Stimulated activated CD4-positive, alpha-beta T cell treated with anti-CD3 and anti-CD28 coated beads, TNF-alpha, amount 100 ng/mL, for 24 hours (primary cell): Measurements from ENCODE around the gene MCF2L2.
"Not testable (repeated sequence)": the region's sequence is repeated elsewhere in the genome, so short reads cannot be mapped to it uniquely, and the experiment has no call there.

Experiments used
- DNase-seq, 3 experiments: peaks; one replicate each; pipeline ENCODE4 v3.0.0-alpha.2; 2020; ENCODE audit warnings: low read depth in 3 of 3

The MCF2L2 gene

DNA sequence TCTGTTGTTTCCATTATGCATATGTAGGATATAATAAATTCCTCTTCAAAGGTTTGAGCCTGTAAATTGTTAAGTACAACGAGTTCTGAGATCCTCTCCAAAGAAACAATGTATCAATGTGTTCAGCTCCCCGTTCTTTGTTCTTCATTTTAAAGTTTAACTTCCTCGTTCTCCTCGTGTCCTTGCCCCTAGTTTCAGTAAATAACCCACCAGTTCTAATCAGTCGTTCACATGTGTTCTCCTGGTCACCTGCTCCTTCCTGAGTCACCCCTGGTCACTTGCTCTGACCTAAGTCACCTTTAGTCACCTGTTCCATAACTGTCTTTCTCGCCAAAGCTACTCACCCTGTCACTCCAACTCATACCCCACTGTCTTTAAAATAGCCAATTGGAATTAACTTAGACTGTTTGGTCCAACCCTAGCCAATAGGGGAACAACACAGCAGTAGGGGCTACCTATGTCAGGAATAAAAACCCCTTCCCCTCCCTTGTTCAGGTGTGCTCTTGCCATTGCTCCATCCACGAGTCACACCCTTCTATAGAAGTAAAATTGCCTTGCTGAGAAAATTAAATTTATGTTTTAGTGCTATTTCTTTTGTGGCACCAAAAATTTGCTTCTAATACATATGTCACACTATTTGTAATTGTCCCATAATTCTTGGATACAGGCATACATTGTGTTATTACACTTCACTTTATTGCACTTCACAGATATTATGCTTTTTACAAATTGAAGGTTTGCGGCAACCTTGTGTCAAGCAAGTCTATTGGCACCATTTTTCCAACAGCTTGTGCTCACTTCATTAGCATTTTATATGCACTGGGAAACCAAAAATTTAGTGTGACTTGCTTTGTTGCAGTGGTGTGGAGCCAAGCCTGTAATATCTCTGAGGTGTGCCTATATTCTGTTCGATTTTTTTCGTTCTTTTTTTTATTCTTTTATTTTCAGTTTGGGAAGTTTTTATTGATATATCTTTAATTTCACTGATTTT lies 15.3 kb upstream of the MCF2L2 start:
- no peak for DNase-seq

DNA sequence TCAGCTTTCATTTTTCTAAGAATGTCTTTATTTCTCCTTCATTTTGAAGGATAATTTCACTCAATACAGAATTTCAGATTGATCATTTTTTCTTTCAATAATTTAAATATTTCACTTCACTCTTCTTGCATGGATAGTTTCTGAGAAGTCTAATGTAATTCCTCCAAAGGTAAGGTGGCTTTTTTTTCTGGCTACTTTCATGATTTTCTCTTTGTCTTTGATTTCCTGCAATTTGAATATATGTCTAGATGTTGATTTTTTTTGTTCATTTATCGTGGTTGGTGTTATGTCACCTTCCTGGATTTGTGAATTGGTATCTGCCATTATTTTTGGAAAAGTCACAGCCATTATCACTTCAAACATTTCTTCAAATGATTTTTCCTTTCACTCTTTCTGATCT lies 14.6 kb upstream of the MCF2L2 start:
- no peak for DNase-seq

DNA sequence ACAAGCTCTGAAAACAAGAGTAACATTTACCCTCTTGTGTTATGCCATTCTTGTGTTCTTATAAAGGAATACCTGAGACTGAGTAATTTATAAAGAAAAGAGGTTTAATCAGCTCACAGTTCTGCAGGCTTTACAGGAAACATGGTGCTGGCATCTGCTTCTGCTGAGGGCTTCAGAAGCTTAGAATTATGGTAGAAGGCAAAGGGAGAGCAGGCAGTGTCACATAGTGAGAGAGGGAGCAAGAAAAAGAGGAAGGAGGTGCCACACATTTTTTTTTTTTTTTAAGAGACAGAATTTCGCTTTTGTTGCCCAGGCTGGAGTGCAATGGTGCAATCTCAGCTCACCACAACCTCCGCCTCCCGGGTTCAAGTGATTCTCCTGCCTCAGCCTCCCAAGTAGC lies 12.1 kb upstream of the MCF2L2 start:
- DNase-seq, result not testable (repeated sequence)

DNA sequence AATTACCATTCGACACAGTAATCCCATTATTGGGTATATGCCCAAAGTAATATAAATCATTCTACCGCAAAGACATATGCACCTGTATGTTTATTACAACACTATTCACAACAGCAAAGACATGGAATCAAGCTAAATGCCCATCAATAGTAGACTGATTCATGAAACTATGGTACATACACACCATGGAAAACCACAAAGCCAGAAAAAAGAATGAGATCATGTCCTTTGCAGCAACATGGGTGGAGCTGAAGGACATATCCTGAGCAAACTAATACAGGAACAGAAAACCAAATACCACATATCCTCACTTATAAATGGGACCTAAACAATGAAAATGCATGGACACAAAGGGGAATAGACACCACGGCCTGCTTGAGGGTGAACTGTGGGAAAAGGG lies 11.1 kb upstream of the MCF2L2 start:
- no peak for DNase-seq

DNA sequence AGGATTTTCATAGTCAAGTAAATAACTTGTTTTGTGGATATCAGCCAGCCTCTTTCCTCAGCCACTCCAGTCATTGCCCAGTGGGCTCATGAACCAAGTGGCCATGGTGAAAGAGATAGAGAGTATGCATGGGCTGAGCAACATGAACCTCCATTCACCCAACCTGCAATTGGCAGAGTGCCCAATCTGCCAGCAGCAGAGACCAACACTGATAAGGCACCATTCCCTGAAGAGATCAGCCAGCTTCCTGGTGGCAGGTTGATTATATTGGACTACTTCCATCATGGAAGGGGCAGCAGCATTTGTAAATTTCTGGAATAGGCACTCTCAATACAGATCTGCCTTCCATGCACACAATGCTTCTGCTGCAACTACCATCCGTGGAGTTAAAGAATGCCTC lies 10.3 kb upstream of the MCF2L2 start:
- no peak for DNase-seq

DNA sequence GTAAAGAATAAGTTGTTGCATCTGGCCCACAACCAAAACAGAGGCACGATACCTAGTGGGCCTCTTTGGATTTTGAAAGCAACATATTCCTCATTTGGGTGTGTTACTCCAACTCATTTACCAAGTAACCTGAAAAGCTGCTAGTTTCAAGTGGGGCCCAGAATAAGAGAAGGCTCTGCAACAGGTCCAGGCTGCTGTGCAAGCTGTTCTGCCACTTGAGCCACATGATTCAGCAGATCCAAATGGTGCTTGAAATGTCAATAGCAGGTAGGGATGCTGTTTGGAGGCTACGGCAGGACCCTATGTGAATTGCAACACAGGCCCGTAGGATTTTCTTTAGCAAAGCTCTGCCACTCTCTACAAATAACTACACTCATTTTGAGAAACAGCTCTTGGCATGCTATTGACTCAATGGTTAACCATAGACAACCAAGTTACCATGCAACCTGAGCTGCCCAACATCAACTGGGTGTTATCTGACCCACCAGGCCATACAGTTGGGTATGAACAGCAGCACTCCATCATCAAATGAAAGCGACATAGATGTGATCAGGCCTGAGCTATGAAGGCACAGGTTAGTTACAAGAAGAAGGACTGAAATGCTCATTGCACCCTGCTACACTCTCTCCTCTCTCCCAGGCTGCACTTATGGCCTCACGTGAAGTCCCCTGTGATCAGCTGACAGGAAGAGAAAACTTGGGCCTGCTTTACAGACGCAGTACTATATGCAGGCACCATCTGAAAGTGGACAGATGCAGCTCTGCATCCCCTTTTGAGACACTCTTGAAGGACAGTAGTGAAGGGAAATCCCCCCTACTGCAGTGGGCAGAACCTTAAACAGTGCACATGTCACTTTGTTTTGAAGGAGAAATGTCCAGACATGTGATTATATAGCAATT lies 9.5 kb upstream of the MCF2L2 start:
- DNase-seq, result no peak

DNA sequence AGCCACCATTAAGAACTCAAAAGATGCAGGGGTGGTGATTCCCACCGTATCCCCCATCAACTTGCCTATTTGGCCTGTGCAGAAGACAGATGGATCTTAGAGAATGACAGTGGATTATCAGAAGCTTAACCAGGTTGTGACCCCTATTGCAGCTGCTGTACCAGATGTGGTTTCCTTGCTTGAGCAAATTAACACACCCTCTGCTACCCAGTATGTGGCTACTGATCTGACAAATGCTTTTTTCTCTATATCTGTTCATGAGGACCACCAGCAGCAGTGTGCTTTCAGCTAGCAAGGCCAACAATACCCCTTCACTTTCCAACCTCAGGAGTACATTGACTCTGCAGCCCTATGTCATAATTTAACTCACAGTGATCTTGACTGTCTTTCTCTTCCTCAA lies 8.6 kb upstream of the MCF2L2 start:
- no peak for DNase-seq

DNA sequence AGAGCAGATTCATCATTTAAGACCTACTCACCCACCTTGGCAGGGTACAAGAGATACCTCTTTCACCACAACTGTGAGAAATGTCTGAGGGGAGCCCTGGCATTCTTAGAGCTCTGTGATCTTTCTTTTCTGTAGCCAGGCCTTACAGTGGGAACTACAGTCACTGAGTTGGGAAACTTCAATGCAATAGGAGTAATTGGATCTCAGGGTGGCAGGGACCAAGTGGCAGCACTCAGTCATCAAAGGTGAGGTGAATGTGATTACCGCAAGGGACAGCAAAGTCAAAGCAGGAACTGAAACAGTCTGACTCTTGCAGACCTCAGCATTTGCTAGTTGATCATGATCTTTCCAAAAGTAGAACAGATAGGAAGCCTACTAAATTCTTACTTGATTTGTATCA lies 7.2 kb upstream of the MCF2L2 start:
- DNase-seq, result no peak

DNA sequence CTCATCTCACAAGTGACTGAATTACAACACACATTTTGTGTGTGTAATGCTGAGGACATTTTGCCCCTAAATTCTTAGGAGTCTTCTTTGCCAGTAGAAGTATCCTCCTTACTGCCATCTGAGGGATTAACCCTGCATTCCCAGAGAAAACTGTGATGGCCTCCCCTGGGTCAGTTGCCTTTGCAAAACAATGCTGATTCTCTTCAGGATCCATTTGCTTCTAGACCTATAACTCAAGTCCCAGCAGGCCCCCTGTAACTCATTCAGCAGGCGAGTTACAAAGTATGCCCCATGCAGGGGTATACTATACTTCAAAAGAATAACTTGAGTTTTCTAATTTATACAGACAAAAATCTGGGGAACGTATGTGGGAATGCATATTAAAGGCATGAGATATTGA lies 6.6 kb upstream of the MCF2L2 start:
- no peak for DNase-seq

DNA sequence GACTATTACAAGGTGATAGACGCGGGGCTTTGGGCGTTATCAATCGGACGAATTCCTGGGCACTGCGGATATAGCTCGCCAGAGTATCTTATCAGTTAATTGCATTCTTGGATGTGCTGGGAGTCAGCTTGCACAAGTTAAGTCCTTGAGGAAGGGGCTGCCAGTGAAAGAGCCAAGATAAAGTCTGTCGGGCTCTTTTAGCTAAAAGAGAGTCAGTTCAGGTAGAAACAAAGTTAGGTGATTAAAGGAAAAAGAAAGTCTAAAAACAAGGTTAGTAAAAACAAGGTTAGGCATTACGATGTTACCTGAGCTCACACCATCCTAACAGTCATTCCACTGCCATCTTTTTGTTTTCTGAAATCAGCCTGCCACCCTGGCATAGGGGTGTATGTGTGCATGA lies 6.1 kb upstream of the MCF2L2 start:
- DNase-seq, result no peak

DNA sequence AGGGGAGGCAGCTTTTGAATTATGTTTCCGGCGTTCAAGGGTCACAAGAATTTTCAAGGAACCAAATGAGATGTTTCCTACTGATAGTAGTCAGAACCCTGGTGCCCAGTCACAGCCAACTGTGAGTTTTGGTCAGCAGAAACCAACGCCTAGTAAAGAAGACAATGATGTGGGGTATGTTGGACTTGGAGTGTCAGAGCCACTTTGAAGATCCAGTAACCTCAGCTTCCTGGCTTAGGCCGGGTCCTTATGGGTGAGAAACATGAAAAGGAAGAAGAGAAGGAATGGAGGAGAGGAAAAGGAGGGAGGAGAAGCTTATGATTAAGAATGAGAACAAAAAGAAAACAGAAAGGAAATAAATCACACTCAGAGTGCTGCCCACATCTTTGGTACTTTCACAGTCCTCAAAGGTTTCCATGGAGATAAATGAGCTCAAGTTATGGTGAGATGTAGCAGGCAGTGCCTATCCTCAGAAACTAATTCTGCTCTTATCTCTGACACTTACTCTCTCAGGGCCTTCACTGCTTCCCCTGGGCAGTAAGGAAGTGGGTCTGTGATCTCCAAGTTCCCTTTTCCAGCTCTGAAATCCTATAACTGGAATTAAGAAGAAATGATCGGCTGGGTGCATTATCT lies 2.0 kb upstream of the MCF2L2 start:
- DNase-seq, result no peak

DNA sequence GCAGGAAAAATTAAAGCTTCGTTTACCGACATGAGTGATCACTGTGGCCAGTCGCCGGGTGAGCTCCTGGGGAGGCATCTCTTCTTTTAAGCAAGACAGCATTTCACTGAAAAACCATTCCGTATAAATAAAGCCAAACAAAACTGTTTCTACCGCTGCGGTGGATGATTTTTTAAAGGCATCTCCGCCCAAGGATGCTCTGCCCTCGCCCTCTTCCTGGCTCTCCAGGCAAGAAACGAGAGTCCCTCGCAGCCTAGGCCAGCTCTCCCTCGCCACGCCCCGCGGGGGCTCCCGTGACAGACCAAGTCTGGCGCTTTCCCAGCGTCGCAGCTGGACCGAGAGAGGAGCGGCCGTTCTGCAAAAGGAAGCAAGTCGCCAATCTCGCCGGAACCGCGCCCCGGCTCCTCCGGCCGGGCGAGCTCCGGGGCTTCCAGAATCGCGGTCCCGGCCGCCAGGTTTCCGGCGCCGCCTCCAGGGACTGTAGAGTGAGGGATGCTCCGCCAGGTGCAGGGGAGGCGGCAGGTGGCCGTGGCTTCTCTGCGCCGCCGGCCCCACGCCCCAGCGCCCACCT lies 458 bp downstream of the MCF2L2 start:
- peak in 1 of 3 experiments; percentile 32 for DNase-seq

DNA sequence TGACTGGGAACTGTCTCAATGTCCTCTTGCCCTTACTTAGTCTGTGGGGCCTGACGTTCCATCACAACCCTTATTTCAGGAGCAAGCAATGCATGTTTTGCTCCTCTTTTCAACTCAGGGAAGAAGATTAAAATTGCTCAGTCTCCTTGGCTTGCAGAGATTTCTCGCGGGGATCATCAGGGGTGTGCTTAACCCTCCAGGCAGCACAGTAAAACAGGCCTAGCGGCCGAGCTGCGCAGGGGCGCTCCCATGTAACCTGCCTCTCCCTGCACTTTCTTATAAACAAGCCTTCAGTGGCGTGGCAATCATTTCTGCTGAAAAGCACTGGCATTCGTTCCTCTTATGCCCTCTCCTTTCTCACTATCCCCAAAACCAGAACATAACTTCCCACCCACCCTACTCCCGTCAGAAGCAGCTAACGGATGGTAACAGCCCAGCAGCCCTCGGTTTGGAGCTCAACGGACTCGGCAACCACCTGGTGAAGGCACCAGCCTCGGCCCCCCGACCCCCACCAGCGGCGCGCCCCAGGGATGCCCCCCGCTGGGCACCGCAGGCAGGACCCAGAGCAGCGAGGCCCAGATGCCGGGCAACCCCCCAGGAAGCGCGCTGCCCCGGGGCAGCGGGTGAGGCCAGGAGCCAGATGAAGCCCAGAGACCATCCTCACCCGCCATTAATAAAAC lies 1.1 kb downstream of the MCF2L2 start:
- no peak for DNase-seq

DNA sequence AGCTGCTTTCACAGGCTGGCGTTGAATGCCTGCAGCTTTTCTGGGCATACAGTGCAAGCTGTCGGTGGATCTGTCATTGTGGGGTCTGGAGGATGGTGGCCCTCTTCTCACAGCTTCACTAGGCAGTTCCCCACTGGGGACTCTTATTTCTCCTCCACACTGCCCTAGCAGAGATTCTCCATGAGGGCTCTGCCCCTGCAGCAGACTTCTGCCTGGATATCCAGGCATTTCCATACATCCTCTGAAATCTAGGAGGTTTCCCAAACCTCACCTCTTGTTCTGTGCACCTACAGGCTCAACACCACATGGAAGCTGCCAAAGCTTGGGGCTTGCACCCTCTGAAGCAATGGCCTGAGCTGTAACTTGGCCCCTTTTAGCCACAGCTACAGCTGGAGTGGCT lies 9.6 kb downstream of the MCF2L2 start:
- DNase-seq, result not testable (repeated sequence)

DNA sequence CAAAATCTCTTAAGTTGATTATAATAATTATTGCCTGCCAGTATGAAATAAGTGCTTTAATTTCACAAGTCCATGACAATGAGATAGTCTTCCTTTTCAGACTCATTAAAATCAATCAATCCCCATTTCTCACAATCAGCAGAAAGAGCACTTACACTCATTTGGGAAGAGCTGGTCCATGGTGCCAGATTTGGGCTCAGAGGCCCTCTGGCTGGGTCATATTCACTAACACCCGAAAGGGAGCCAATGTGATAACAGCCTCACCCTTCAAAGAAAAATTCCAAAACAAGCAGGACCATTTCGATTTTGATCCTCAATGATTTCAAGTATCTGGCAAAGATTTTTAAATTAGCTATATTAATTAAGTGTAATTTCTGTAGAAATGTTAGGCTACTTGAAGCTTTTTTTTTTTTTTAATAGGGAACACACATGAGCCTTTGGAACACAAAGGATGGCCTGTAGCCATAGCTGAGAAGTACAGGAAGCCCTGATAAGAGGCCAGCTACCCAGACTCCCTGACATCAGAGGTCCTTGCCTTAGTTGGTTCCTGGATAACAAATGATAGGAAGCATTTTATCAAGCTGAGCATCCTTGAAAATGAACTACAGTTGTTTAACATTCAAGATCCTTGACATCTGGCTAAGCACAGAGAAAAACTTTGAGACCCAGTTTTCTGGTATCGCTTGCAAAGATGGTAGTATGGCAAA lies 17.1 kb downstream of the MCF2L2 start:
- DNase-seq, result no peak

DNA sequence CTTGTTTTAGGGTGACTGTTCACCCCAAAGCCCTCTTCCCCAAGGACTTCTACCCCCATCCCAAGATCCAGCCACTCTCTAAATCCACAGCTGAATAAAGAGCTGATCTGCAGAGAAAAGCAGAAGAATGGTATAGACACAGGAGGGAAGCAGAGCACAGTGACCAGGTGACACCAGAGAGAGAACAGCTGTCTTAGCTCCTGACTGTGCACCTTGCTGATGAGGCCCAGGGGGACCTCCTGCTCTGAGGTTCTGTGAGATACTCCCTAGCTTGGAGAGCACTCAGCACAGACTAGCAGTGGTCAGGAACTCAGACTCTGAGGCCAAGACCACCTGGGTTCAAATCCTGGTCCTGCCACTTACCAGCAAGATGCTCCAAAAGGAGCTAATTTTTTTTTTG lies 17.7 kb downstream of the MCF2L2 start:
- DNase-seq, result no peak

DNA sequence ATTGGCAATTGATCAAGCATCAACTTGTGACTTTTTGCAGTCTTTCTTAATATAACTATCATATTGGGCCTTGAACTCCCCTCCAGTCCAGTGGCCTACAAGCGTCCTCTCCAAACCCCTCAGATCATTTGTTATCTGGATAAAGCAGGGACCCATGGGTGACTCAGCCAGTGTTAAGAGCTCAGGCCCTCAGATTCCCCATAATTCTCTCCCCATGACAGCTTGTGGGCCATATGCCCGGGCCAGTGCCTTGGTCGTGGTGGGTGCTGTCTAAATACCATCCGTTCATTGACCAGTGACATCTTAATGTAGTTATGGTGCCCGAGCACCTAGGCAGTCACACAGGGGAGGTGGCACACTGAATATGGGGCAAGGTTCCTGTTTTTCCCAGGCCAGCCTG lies 18.1 kb downstream of the MCF2L2 start:
- DNase-seq, result no peak

DNA sequence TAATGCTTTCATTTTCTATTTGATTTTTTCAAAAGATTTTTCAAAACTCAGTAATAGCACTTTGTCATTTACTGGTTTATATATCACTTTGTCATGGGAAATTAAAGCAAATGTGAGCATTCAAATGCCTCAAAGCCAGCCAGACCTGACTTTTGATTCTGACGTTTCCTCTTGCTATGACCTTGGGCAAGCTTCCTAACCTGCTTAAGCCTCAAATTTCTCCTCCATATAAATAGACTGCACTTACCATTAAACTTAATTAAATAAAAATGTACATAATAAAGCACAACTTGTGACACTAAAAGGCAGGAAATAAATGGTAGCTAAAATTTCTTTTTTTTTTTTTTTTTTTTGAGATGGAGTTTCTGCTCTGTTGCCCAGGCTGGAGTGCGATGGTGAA lies 19.2 kb downstream of the MCF2L2 start:
- DNase-seq, result no peak

DNA sequence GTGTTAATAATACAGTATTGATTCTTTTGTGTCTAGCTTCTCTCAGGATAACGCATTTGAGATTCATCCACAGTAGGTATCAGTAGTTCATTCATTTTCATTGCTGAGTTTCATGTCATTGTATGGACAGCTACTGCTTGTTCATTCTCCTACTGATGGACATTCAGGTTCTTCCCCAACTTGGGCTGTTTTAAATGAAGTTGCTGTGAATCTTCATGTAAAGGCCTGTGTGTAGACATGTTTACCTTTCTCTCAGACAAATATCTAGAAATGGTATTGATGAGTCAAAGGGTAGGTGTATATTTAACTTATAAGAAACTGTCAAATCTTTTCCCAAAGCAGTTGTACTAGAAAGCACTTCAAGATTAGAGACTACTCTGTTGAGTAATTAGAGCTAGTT lies 26.7 kb downstream of the MCF2L2 start:
- DNase-seq, result no peak

DNA sequence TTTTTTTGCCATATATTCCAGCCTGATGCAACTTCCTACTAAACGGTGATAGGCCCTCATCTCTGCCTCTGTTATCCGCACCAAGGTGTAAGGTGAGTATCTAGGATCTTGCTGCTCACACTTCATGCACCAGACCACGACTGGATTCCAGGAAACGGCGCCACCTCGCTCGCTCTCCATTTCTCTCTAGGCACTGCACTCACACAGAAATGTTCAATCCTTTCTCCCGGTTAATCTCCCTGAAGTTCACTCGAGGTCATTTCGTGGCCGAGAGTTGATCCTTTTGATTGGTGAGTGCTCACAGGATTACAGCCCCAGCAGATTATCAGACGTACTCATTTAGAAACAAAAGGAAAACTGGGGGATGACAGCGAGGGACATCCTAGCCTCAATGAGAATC lies 28.1 kb downstream of the MCF2L2 start:
- DNase-seq, result no peak
